Esophagus squamous epithelium (tissue), 5 donors: ENCODE results near the gene SPDEF. TPM values are rescaled to one million over a fixed set of nuclear protein-coding genes. Genes with fewer than 3 reads are reported as not detected.

Source experiments
- DNase-seq: peaks from one replicate; lab custom pipeline; 2025; lab: John Stamatoyannopoulos, UW
- H3K27ac ChIP-seq, 4 donors: fragments of 200-600 bp; sonication (generic); one replicate each; pipeline ENCODE4 v1.5.1; 2016 to 2019; ENCODE audit warnings: mild to moderate bottlenecking in 1 of 4
- H3K27me3 ChIP-seq, 4 donors: fragments of 200-600 bp; sonication (generic); 1 replicate in 3 of 4; 2 replicates in 1 of 4; pipeline versions ENCODE4 v1.5.1 to v1.6.0; 2017 to 2021; ENCODE audit warnings: antibody characterized with exemption in 1 of 4
- H3K36me3 ChIP-seq, 3 donors: fragments of 200-600 bp; sonication (generic); one replicate each; pipeline ENCODE4 v1.5.1; 2016 to 2019
- H3K4me1 ChIP-seq, 3 donors: fragments of 200-600 bp; sonication (generic); one replicate each; pipeline ENCODE4 v1.5.1; 2017 to 2019
- H3K4me3 ChIP-seq, 4 donors: fragments of 200-600 bp; sonication (generic); 1 replicate in 3 of 4; 2 replicates in 1 of 4; pipeline ENCODE4 v1.5.1; 2016 to 2019; ENCODE audit warnings: mild to moderate bottlenecking in 2 of 4, moderate library complexity in 1 of 4
- H3K9me3 ChIP-seq, 3 donors: fragments of 200-600 bp; sonication (generic); one replicate each; pipeline ENCODE4 v1.5.1; 2016 to 2019
- POLR2A ChIP-seq, 4 donors: fragments of 450-650 bp; IDR thresholded peaks; one replicate each; pipeline ENCODE4 v1.6.1; 2017; ENCODE audit warnings: antibody characterized with exemption in 4 of 4, mild to moderate bottlenecking in 4 of 4, moderate library complexity in 3 of 4
- WGBS, 2 donors: methylation state at CpG; one replicate each; pipeline ENCODE4 v1.1.5; 2018; 5-methylcytosine and 5-hydroxymethylcytosine counted together
- intact Hi-C: fragments of 100-400 bp; cut with DNase I; formaldehyde crosslinking; loops from one replicate; pipeline ENCODE4 v1.15.0; 2022
- total RNA-seq, 4 donors: library from RNA; depleted of rRNA; stranded (reverse); fragments of >200 nt; gene quantifications; one replicate each; pipeline ENCODE4 v1.1.0, GENCODE V29; 2016
- TF ChIP-seq, protein P1 (sequence below), 6 experiments: fragments of 450-650 bp in 4 of 6; fragments of 200-600 bp in 2 of 6; sonication (generic) in 2 of 6; IDR thresholded peaks; one replicate each; pipeline ENCODE4 v1.5.1; 2016 to 2019; ENCODE audit warnings: antibody characterized with exemption in 6 of 6, mild to moderate bottlenecking in 4 of 6, moderate library complexity in 4 of 6
- donor health status: DM: yes; HTN: yes; CAD: no.

Gene SPDEF
- total RNA-seq, 4 donors from 2014 or later: 0.79 TPM; not detected in 3

DNA sequence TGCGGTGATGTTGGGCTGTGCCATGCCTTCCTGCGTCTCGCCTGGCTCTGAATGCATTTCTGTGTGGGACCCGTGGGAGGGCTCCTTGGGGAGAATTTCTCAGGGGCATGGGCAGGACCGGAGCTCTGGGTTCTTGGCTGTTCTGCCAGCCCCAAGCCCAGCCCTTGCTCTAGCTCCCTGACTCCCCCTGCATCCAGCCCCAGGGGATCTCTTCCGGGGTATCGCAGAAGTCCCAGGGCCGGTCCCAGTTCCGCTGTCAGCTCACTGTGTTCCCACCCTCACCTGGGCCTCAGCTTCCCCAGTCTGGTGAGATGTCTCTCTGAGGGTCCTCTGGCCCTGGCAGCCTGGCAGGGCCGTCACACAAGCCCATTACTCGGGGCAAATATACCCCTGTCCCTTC, 20.5 kb downstream of the SPDEF start:
- Histone ChIP-seq H3K4me3 (no peak overlapping the region), H3K27ac (no peak overlapping the region), H3K27me3 (no peaks in the 10 kb centered on the region), H3K9me3 (no peaks in the 10 kb centered on the region), H3K4me1 (peaks cover 0 to 11% (median 0%) of the 10 kb centered on the region in 3 donors), H3K36me3 (no peaks in the 10 kb centered on the region)
- intact Hi-C loops: no loop called here
- WGBS, 2 donors: 68% methylated on average over 8 of the region's 11 CpGs; no CpG with 5 or more reads in 1 of the 2 donors
- no peak for DNase-seq
- TF ChIP-seq POLR2A (IDR thresholded peaks at IDR 0.05): no peak
- TF ChIP-seq, protein P1, sequence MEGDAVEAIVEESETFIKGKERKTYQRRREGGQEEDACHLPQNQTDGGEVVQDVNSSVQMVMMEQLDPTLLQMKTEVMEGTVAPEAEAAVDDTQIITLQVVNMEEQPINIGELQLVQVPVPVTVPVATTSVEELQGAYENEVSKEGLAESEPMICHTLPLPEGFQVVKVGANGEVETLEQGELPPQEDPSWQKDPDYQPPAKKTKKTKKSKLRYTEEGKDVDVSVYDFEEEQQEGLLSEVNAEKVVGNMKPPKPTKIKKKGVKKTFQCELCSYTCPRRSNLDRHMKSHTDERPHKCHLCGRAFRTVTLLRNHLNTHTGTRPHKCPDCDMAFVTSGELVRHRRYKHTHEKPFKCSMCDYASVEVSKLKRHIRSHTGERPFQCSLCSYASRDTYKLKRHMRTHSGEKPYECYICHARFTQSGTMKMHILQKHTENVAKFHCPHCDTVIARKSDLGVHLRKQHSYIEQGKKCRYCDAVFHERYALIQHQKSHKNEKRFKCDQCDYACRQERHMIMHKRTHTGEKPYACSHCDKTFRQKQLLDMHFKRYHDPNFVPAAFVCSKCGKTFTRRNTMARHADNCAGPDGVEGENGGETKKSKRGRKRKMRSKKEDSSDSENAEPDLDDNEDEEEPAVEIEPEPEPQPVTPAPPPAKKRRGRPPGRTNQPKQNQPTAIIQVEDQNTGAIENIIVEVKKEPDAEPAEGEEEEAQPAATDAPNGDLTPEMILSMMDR (IDR thresholded peaks at IDR 0.05): no peak

GRCh38 chr6:34535199-34535598, 20.9 kb downstream of the SPDEF start:
- intact Hi-C loops: no loop called here
- Histone ChIP-seq H3K27me3 (no peaks in the 10 kb centered on the region), H3K4me1 (peaks cover 0 to 11% (median 0%) of the 10 kb centered on the region in 3 donors), H3K27ac (no peak overlapping the region), H3K4me3 (no peak overlapping the region), H3K9me3 (no peaks in the 10 kb centered on the region), H3K36me3 (no peaks in the 10 kb centered on the region)
- no peak for DNase-seq
- TF ChIP-seq, protein P1 (IDR thresholded peaks at IDR 0.05): no peak
- TF ChIP-seq POLR2A (IDR thresholded peaks at IDR 0.05): no peak
- WGBS, 2 donors: 78 to 83% methylated on average over 1 to 2 of the region's 6 CpGs

DNA sequence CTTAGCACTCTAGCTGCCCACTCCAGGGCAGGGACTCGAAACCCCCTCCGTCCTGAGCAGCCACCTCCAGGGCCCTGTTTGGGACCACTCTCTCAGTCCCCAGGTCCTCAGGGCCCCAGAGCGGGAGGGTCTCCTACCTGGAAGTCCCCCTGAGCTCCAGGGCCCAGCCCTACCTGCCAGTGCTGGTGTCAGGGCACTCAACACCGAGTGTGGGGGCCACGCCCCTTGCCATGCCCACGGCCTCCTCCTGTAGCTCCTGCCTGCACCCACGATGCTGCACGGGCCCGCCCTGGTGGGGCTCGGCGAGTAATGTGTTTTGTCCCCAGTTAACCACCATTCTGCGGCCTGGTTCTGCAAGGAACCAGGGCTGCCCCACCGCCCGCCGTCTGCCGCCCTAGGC, 21.5 kb downstream of the SPDEF start:
- no peak for DNase-seq
- Histone ChIP-seq H3K4me1 (peaks cover 0 to 11% (median 0%) of the 10 kb centered on the region in 3 donors), H3K36me3 (no peaks in the 10 kb centered on the region), H3K4me3 (no peak overlapping the region), H3K27me3 (no peaks in the 10 kb centered on the region), H3K9me3 (no peaks in the 10 kb centered on the region), H3K27ac (no peak overlapping the region)
- TF ChIP-seq, protein P1 (IDR thresholded peaks at IDR 0.05): no peak
- intact Hi-C loops: no loop called here
- WGBS, 2 donors: 73 to 83% methylated on average over 3 to 12 of the region's 16 CpGs

- no peak overlapping the region for H3K27ac ChIP-seq
- intact Hi-C loops: no loop called here
- no peak for DNase-seq
- H3K4me3 ChIP-seq: no peak overlapping the region
- no peaks in the 10 kb centered on the region for H3K9me3 ChIP-seq
- TF ChIP-seq POLR2A (IDR thresholded peaks at IDR 0.05): no peak
- TF ChIP-seq, protein P1 (IDR thresholded peaks at IDR 0.05): no peak
- no peaks in the 10 kb centered on the region for H3K27me3 ChIP-seq
- no peaks in the 10 kb centered on the region for H3K36me3 ChIP-seq
- H3K4me1 ChIP-seq: peaks cover 0 to 11% (median 0%) of the 10 kb centered on the region in 3 donors
- 92 to 95% methylated on average over 2 to 4 of the region's 6 CpGs for WGBS, 2 donors
Measured at GRCh38 chr6:34534146-34534545, 22.0 kb downstream of the SPDEF start.

DNA sequence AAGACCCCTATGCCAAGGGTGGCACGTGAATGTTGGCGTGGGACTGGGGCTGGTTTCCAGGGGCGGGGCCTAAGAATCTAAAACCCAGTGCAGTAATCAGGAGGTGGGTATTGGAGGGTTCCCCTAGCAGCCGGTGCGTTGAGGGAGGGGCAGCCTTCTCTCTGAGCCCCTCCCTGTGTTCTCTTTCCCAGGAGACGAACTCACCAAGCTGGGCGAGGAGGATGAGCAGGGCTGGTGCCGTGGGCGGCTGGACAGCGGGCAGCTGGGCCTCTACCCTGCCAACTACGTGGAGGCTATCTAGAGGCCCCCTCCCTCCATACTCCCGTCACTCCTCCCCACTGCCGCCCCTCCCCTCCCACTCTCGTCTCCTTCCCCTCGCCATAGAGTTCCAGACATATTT, 23.9 kb downstream of the SPDEF start:
- no peak for DNase-seq
- no peak for TF ChIP-seq POLR2A (IDR thresholded peaks at IDR 0.05)
- TF ChIP-seq, protein P1 (IDR thresholded peaks at IDR 0.05): no peak
- Histone ChIP-seq H3K4me3 (no peak overlapping the region), H3K4me1 (peaks cover 0 to 15% (median 6%) of the 10 kb centered on the region in 3 donors), H3K9me3 (no peaks in the 10 kb centered on the region), H3K27ac (no peak overlapping the region), H3K27me3 (no peaks in the 10 kb centered on the region), H3K36me3 (no peaks in the 10 kb centered on the region)
- WGBS, 2 donors: 88 to 90% methylated on average over 13 to 14 of the region's 15 CpGs
- intact Hi-C loops: no loop called here
